Activated CD8-positive, alpha-beta memory T cell treated with anti-CD3 and anti-CD28 coated beads, Interleukin-2, amount 50 U/mL, for 4 hours (primary cell): ENCODE data around the gene GJB6.
"Not testable (repeated sequence)": the region's sequence is repeated elsewhere in the genome, so short reads cannot be mapped to it uniquely, and the experiment has no call there.

Source experiments
- DNase-seq: peaks from one replicate; pipeline ENCODE4 v3.0.0-alpha.2; 2020

GJB6 gene

GRCh38 chr13:20231839-20232555 is at the start of gene GJB6:
Gene GJB6, minus strand, starts transcription at chr13:20232319. Its CDS starts 8,839 bp downstream, at chr13:20223480.
- peak; percentile 31 for DNase-seq

GRCh38 chr13:20276901-20277300 is 44.8 kb upstream of the GJB6 start:
- DNase-seq: not testable (repeated sequence)

DNA sequence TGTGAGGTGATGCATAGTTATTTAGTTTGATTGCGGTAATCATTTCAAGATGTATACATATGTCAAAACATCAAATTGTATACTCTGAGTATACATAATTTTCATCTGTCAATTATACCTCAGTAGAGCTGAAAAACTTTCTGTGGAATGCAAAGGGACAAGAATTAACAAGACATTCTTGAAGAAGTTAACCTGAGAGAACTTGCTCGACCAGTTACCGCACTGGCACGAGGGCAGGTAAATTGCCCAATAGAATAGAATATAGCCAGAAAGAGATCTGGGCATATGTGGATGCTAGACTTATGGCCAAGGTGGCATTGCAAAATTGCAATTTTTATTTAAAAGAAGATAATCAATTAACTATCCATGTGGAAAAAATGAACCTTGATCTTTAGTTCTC is 42.3 kb upstream of the GJB6 start:
- no peak for DNase-seq

DNA sequence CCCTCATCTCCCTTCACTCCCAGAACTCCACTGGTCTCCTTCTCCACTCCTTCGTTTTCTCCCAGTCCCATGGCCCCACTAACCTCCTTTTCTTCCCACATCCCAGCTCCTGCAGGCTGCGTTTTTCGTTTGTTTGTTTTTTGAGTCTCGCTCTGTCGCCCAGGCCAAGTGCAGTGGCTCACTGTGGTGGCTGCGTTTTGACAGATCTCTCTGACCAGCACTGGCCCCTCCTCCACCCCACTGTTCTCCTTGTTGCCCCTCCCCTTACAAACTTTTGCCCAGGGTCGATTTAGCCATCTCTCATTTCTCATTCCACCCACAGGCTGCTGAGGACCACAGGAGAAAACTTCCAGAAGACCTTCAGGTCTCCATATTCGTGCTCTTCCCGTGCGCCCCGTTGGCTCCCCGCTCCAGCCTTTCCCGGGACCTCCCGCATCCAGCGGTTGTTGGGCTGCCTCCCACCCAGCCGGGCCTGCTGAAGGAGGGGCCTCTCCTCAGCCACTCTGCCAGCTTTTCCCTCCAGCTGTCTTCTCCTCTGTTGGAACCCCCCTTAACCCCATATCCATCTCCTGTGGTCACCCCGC is 40.6 kb upstream of the GJB6 start:
- DNase-seq: no peak

DNA sequence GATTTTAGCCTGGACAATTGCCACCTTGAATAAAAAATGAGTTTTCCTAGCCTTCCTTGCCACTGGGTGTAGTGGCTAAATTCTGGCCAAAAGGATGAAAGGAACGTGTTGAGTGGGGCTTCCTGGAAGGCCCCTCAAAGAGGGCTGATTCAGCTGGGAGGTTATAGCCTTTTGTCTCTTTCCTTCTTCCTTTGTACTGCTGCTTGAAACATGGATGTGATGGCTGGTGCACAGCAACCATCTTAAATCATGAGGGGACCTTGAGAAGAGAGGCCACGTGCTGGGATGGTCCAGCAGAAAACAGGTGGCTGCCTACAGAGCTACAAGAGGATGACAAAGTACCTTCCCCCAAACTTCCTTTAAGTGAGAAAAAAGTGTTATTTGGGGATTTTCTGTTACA is 40.0 kb upstream of the GJB6 start:
- no peak for DNase-seq

- no peak for DNase-seq
Measured at GRCh38 chr13:20271441-20271840, 39.3 kb upstream of the GJB6 start.

DNA sequence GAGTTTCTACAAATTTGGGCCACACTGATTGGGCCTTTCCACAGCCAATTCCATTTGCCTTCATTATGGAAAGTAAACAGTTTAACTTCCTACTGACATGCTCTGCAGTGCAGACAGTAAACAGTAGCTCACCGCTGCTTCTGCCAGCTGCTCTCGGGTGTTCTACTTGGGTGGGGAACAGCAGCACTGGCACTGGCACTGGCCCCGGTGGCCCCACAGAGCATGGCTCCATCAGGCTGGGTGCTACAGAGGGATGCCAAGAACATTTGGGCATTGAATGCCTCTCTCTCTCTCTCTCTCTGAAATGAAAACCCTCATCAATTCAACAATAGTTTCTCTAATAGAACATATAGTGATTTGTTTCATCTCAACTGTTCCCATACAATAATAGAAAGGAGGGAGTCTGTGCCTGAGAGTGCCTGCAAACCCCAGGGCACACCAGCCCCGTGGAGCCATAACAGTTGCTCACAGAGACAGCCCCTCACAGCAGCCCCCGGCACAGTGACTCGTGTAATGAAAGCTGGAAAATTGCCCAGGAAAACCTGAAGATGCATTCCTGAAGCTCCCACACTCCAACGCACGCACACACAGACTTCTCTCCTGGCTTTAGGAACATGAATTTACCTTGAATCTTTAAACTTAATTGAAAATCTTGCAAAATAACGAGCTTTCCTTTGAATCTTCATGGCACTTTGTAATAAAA is 38.2 kb upstream of the GJB6 start:
- no peak for DNase-seq

DNA sequence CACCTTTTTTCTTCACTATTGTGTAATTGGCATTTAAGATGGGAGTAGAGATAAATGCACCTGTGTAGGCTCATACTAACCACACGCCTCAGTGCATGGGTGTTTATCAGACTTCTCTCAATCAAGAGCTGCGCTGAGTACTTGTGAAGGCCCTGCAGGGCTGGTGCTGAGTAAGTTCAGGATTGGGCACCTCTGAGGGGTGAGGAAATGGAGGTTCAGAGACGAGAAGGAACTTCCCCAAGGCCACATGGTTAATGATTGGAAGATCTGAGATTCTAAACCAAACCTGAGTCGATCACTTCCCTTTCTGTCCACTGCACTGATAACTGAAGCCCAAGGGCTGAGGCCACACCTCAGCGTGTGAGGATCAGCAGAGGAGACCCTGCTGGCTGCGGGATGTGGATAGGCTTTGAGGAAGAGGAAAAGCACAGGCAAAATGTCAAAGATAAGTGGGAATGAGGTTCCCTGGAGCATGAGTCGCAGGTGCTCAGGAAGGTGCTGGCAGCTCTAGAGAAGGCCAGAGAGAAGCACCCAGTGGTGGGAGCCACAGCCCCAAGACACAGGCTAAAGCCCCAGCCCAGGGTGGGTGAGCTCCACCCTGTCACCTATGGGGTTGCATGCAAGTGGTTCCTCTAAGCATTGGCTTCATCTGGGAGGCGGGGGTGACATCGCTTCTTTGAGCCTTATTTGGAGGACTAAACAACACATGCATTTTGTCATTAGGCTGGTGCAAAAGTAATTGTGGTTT is 32.3 kb upstream of the GJB6 start:
- DNase-seq: no peak

GRCh38 chr13:20263393-20264044 is 31.4 kb upstream of the GJB6 start:
- no peak for DNase-seq

- DNase-seq: no peak
Measured at GRCh38 chr13:20258963-20259288, 26.8 kb upstream of the GJB6 start.

GRCh38 chr13:20258208-20258962 is 26.3 kb upstream of the GJB6 start:
- no peak for DNase-seq

DNA sequence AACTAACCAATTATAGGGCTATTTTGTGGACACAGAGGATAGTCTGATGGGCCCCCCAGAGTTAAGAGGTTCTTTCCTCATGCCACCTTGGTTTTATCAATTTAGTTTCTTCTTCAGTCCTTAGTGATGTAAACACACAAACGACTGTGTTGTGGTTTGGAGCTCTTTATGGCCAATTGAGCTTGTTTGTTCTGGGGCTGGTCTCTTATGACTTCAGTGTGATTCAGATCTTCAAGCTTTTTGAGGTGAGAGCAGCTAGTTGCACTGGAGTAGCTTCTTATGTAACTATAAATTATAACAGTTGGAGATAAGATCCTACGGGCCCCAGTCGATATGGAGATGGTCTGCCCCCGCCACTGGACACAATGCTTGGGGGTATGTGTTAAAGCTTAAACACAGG is 22.0 kb upstream of the GJB6 start:
- DNase-seq: no peak

- no peak for DNase-seq
Measured at GRCh38 chr13:20249913-20250312, 17.8 kb upstream of the GJB6 start.

- no peak for DNase-seq
Measured at GRCh38 chr13:20247963-20248362, 15.8 kb upstream of the GJB6 start.

DNA sequence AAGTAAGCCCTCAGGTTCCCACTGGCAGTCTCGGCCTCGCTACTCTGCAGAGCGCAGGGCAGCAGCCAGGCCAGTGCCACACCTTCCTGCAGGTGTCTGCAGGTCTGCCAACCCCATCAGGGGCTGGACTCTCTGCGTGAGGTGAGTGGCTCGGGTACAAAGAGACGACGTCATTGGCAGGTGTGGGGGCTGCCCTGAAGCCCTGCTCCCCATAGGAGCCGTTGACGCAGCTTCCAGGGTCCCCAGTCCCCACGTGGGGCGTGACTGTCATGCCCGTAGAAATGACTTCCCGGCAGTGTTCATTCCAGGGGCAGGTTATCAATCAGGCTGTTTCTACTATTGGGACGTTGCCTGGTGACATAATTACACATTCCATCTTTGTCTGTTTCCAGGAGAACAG is 15.3 kb upstream of the GJB6 start:
- no peak for DNase-seq

DNA sequence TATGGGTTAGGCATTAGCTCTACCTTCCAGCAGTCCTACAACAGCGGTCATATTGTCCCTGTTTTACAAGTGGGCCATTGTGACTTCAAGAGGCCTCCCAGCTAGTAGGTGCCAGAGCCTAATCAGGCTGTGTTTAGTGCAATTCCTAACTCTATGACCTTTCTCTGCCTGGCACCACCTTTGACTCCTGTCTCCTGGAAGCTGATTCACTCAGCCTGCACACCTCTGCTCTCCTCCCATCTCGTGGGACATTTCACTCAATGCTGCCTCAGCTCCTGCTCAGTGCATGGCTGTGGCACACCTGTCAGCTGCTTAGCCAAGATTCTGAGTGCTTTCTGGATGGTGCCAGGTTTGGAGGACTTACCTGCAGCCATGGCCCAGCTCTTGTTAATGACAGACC is 9.5 kb upstream of the GJB6 start:
- DNase-seq: no peak

- DNase-seq: no peak
Measured at GRCh38 chr13:20239748-20240147, 7.6 kb upstream of the GJB6 start.

DNA sequence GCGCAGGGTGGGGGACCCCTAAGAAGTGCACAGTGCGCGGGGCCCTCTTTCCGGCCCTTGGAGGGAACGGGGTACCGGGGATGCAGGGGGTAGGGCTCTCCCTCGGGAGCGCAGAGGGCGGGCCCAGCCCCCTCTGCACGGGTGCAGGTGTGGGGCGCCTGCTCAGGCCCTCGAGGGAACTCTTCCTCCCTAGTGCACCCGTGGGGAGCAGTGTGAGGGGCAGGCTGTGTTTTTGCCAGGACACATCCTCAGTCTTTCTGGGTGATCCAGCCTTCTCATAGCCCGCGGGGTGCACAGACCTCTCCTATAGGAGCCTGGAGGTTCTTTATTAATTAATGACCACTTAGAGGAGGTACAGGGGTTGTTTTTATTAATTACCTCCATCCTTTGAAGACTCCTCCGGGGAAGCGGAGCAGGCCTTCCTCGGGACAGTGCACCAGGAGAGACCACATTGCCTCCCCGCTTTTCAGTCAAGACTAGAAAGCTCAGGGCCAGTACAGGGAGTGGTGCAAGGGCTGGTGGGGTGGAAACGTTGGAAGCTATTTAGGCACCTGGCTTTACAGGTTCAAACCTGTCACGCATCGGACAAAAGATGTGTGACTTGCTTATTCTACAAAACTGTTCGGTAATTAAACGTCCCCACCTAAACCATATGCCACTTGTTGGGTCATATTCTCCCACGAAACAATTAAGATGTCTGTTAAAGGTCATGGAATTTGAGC is 598 bp upstream of the GJB6 start:
- DNase-seq: no peak

DNA sequence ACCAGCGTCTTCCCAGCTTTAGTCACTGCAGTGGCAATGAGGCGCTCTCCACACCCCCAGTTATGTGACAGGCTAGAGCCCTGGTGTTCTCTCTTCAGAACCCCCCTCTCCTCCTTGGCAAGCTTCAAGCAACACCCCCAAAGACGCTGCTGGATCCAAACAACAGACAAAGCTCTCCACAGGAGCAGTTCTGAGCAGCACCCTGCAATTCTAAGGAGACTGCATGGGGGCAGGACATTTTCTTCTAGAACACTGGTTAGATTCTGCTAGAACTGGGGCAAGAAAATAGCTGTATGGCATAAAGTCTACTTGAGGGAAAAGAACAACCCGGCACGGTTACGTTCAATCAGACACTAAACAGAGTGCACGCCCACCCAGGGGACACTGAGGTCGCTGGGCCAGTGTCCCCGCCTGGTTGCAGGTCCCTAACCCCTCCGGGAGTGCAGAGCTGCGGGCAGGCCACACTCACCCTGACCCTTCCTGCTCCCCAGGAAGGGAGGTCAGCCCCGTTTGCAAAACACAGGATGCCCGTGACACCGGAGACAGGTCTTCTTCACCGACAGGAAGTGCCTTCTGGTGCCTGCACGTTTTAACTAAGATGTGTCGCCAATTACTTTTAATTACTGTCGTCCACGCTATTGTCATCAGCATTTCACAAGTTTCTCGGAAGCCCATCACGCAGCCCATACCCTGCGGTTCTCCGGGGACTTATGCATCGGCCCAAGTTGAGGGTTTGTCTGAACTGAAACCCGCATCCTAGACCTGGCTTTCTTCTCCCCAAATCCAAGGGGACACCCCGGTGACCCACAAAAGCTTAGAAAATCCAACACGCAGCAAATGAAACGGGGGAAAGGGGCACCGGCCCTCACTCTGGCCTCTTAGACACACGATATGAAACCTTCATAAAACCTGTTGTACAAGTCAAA is 943 bp downstream of the GJB6 start:
- DNase-seq: no peak

DNA sequence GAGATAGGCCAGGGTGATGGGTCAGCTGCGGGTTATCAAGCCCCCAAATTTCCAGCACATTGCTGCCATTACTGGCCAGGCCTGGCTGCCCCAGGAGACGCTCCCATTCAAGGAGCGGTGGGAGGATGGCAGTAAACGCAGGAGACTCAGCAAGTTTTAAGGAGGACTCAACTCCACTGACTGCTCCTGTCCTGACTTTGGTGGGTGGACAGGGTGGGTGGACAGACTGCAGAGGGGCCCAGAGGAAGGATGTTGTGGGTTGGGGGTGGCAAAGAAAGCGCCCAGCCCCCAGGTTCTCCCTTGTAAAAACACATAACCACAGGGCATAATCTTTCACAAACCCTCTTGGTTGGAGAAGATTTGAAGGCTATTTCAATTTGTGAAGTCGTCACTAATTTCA is 4.4 kb downstream of the GJB6 start:
- no peak for DNase-seq

DNA sequence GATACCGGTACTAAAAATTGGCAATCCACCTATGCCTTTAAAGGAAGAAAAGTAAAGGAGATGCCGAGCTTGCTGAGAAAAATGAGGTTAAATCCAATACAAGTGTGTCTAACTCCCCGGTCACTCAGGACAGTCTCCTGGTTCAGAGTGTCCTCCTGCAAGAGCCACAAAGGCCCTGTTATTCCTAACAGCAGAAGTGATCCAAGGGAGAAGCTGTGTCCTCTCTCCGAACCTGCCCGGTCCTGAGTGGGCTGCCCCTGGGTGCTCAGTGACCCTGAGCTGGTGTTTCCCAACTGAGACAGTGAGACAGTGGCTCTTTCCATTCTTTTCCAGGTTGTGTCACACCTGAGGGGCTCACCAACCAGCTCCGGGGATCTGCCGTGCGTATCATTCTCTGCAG is 4.8 kb downstream of the GJB6 start:
- DNase-seq: no peak
